ENCODE measurements around the gene KLHDC7B. TPM values are rescaled to one million over a fixed set of nuclear protein-coding genes. Genes with fewer than 3 reads are reported as not detected.

The KLHDC7B gene
- total and polyA plus RNA-seq, 10 of the 15 experiments (the other 5 are each of a cell fraction or from before 2014, with no cell fraction given): 0.05 to 2.2 (median 0.93) TPM; not detected in 2

GRCh38 chr22:50535113-50535512, 10.6 kb upstream of the KLHDC7B start:
- intact Hi-C loops (cut with micrococcal nuclease; ENCODE audit: unreplicated experiment): no loop called here
- no peak for ATAC-seq
- peaks cover 54% of the 10 kb centered on the region for H3K4me1 ChIP-seq (ENCODE audit: control insufficient read depth, insufficient read depth, low read length)
- 0 out of 2 replicates have a peak overlapping the region, but pooled peaks have one; percentile 1 for H2AFZ ChIP-seq (ENCODE audit: control insufficient read depth, low read depth, low read length)
- no peak for TF ChIP-seq SPI1 (IDR thresholded peaks at IDR 0.05; ENCODE audit: borderline replicate concordance, insufficient read depth, low read depth, low read length)
- peak; percentile 34; the same call in 1 of the 2 replicates for TF ChIP-seq TAF1 (IDR thresholded peaks at IDR 0.05; ENCODE audit: borderline replicate concordance, low read depth, low read length)
- ChIA-PET SMC1A (ENCODE audit: uncharacterized antibody, unreplicated experiment) (interaction anchor here (2.7 to 3.3 kb wide), 2 partner anchors 10 to 87 kb away, joined by 10 to 13 read pairs; partner anchors contain the start of gene SCO2), POLR2A (interaction anchor here (0.6 to 10.0 kb wide), 9 partner anchors 8 to 345 kb away, joined by 3 to 232 read pairs (median 6); partner anchors contain the start of genes KLHDC7B, LMF2, NCAPH2 and SCO2), RAD21 (ENCODE audit: unreplicated experiment) (interaction anchor here (1.5 to 2.6 kb wide), 4 partner anchors 10 to 86 kb away, joined by 3 to 12 read pairs (median 8); partner anchors contain the start of genes KLHDC7B, NCAPH2 and SCO2), CTCF (interaction anchor here (0.7 to 2.0 kb wide), 4 partner anchors 9 to 86 kb away, joined by 3 to 11 read pairs (median 7); partner anchors contain the start of gene SCO2)
- no peaks in the 10 kb centered on the region for H3K27me3 ChIP-seq (replicated peaks in 1 of 2; ENCODE audit: control insufficient read depth in 2 of 2, insufficient read depth in 2 of 2, low read length in 1 of 2)
- H3K4me2 ChIP-seq (ENCODE audit: control insufficient read depth, insufficient read depth): peak overlapping the region; percentile 54
- 7% methylated on average over 7 of the region's 8 CpGs for WGBS (ENCODE audit: insufficient coverage, insufficient replicate concordance, low lambda C conversion rate, missing lambda C conversion rate)
- H3K27ac ChIP-seq (ENCODE audit: control insufficient read depth, insufficient read depth): peak overlapping the region; percentile 95
- H3K9me3 ChIP-seq (replicated peaks; ENCODE audit: control insufficient read depth, insufficient read depth, low read length): no peaks in the 10 kb centered on the region
- no peak for FAIRE-seq
- no peaks in the 10 kb centered on the region for H4K20me1 ChIP-seq (ENCODE audit: control insufficient read depth, insufficient read depth)
- in situ Hi-C loops (cut with MboI): loop anchor here (10.0 kb wide), 1 partner anchor 570 kb away; the partner anchor contains the start of gene PIM3
- H3K79me2 ChIP-seq (ENCODE audit: control insufficient read depth, insufficient read depth, low read length): peaks cover 33% of the 10 kb centered on the region
- peak overlapping the region; percentile 56 for H3K9ac ChIP-seq (ENCODE audit: control insufficient read depth, insufficient read depth, low read length)
- H3K4me3 ChIP-seq: 0 out of 2 replicates have a peak overlapping the region, but pooled peaks have one; percentile 36
- no peaks in the 10 kb centered on the region for H3K36me3 ChIP-seq (ENCODE audit: control insufficient read depth in 2 of 2, insufficient read depth in 2 of 2, low read length in 1 of 2)
- BruUV-seq (replicated peaks): no TSS peak
- DNase-seq (ENCODE audit: low read depth, low spot score): no peak

DNA sequence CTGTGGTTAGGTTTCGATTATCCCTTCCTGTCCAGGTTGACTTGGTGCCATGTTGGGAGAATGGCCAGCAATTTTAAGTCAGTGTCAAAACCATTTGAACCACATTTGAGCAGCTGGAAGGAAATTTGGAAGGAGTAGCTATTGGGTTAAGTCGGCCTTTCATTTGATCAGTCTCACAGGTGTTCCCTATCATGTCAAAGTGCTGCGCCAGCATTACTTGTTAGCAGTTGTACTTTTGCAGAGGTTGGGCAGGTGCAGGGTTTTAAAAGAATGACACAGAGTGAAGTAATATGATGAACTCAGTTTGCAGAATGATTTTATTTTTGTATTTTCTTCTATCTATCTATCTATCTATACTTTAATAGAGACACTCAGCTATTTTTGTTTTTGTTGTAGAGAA, 9.5 kb upstream of the KLHDC7B start:
- H3K4me3 ChIP-seq: no peak overlapping the region
- BruUV-seq (replicated peaks): no TSS peak
- peak overlapping the region; percentile 17; the same call in 1 of the 2 replicates for H3K27ac ChIP-seq (ENCODE audit: control insufficient read depth, insufficient read depth)
- in situ Hi-C loops (cut with MboI) (loop anchor here (10.0 kb wide), 1 partner anchor 571 kb away; the partner anchor contains the start of gene PIM3), intact Hi-C loops (cut with micrococcal nuclease; ENCODE audit: unreplicated experiment) (no loop called here)
- DNase-seq (ENCODE audit: low read depth, low spot score): no peak
- ATAC-seq: no peak
- no peak overlapping the region for H2AFZ ChIP-seq (ENCODE audit: control insufficient read depth, low read depth, low read length)
- peaks cover 22% of the 10 kb centered on the region for H3K79me2 ChIP-seq (ENCODE audit: control insufficient read depth, insufficient read depth, low read length)
- no peaks in the 10 kb centered on the region for H3K27me3 ChIP-seq (replicated peaks in 1 of 2; ENCODE audit: control insufficient read depth in 2 of 2, insufficient read depth in 2 of 2, low read length in 1 of 2)
- CTCF ChIA-PET: interaction anchor here (1.8 to 2.0 kb wide), 2 partner anchors 11 to 85 kb away, joined by 7 to 9 read pairs; partner anchors contain the start of gene SCO2
- no peaks in the 10 kb centered on the region for H4K20me1 ChIP-seq (ENCODE audit: control insufficient read depth, insufficient read depth)
- SMC1A ChIA-PET (ENCODE audit: uncharacterized antibody, unreplicated experiment): interaction anchor here (1.0 to 3.3 kb wide), 3 partner anchors 11 to 85 kb away, joined by 3 to 13 read pairs (median 10); partner anchors contain the start of gene SCO2
- no peak for FAIRE-seq
- H3K4me1 ChIP-seq (ENCODE audit: control insufficient read depth, insufficient read depth, low read length): peaks cover 60% of the 10 kb centered on the region
- no peaks in the 10 kb centered on the region for H3K36me3 ChIP-seq (ENCODE audit: control insufficient read depth in 2 of 2, insufficient read depth in 2 of 2, low read length in 1 of 2)
- H3K9ac ChIP-seq (ENCODE audit: control insufficient read depth, insufficient read depth, low read length): no peak overlapping the region
- POLR2A ChIA-PET: interaction anchor here (1.2 to 10.0 kb wide), 6 partner anchors 9 to 53 kb away, joined by 3 to 232 read pairs (median 10); partner anchors contain the start of genes KLHDC7B, LMF2, NCAPH2 and SCO2
- H3K4me2 ChIP-seq (ENCODE audit: control insufficient read depth, insufficient read depth): no peak overlapping the region
- no peaks in the 10 kb centered on the region for H3K9me3 ChIP-seq (replicated peaks; ENCODE audit: control insufficient read depth, insufficient read depth, low read length)
- 87% methylated on average over 3 of the region's 3 CpGs for WGBS (ENCODE audit: insufficient coverage, insufficient replicate concordance, low lambda C conversion rate, missing lambda C conversion rate)
- RAD21 ChIA-PET (ENCODE audit: unreplicated experiment): interaction anchor here (1.7 to 2.3 kb wide), 3 partner anchors 11 to 85 kb away, joined by 3 to 12 read pairs (median 5); partner anchors contain the start of genes NCAPH2 and SCO2
- TF ChIP-seq TCF3 (IDR thresholded peaks at IDR 0.05; ENCODE audit: borderline replicate concordance, insufficient read depth, low read depth, low read length) (no peak), GATAD2B (conservative IDR thresholded peaks at IDR 0.05; ENCODE audit: low read depth) (no peak), STAT1 (conservative IDR thresholded peaks at IDR 0.05) (no peak), MEF2A (IDR thresholded peaks at IDR 0.05; ENCODE audit: insufficient read depth, low read depth, low read length) (no peak)
- TF ChIP-seq, protein P1, sequence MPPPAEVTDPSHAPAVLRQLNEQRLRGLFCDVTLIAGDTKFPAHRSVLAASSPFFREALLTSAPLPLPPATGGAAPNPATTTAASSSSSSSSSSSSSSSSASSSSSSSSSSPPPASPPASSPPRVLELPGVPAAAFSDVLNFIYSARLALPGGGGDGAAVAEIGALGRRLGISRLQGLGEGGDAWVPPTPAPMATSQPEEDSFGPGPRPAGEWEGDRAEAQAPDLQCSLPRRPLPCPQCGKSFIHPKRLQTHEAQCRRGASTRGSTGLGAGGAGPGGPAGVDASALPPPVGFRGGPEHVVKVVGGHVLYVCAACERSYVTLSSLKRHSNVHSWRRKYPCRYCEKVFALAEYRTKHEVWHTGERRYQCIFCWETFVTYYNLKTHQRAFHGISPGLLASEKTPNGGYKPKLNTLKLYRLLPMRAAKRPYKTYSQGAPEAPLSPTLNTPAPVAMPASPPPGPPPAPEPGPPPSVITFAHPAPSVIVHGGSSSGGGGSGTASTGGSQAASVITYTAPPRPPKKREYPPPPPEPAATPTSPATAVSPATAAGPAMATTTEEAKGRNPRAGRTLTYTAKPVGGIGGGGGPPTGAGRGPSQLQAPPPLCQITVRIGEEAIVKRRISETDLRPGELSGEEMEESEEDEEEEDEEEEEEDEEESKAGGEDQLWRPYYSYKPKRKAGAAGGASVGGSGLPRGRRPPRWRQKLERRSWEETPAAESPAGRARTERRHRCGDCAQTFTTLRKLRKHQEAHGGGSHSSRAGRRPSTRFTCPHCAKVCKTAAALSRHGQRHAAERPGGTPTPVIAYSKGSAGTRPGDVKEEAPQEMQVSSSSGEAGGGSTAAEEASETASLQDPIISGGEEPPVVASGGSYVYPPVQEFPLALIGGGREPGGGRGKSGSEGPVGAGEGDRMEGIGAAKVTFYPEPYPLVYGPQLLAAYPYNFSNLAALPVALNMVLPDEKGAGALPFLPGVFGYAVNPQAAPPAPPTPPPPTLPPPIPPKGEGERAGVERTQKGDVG (CRISPR knock-in tag; IDR thresholded peaks at IDR 0.05): no peak

Data from GM12878 (cell line).